ENCODE results near the gene EDN1. TPM values are rescaled to one million over a fixed set of nuclear protein-coding genes. Genes with fewer than 3 reads are reported as not detected.

Gene EDN1
- total RNA-seq, 6 donors from 2014 or later: 6.5 to 40.6 (median 18.6) TPM

DNA sequence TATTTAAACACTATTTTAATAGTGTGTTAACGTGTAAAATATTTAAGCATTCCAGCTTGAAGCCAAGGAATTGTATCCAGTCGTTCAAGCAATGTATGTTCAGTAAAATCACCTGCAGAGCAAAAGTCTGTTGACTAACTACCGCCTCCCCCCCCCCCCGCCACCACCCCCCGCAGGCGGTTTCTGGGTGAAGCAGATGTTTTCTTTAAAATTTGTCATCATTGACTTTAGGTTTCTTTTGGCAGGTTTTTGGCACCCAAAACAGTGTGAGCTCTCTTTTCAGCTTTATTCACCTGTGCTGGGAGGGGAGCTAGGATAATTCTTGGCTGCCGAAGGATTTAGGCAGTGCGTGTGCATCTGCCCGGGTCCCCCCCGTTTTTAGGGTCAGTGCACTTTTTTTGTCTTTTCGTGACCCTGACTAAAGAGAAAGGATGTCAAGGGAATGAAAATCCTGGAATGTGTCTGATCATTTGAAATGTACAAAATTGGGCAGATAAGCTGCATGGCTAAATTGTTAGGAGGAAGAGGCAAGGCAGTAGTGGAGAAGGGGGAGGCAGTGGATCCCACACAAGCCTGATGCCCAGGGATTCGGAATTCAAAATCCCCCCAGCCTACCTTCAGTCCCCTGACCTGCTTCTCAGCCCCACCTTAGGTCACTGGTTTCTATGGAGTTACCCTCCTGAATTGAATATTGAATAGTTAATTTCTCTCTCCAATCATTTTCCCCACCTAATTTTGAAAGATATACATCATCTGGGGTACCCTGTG, 1.1 kb downstream of the EDN1 start:
- TF ChIP-seq, protein P1, sequence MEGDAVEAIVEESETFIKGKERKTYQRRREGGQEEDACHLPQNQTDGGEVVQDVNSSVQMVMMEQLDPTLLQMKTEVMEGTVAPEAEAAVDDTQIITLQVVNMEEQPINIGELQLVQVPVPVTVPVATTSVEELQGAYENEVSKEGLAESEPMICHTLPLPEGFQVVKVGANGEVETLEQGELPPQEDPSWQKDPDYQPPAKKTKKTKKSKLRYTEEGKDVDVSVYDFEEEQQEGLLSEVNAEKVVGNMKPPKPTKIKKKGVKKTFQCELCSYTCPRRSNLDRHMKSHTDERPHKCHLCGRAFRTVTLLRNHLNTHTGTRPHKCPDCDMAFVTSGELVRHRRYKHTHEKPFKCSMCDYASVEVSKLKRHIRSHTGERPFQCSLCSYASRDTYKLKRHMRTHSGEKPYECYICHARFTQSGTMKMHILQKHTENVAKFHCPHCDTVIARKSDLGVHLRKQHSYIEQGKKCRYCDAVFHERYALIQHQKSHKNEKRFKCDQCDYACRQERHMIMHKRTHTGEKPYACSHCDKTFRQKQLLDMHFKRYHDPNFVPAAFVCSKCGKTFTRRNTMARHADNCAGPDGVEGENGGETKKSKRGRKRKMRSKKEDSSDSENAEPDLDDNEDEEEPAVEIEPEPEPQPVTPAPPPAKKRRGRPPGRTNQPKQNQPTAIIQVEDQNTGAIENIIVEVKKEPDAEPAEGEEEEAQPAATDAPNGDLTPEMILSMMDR (IDR thresholded peaks at IDR 0.05): no peak
- Histone ChIP-seq H3K36me3 (peaks cover 0 to 19% (median 0%) of the 10 kb centered on the region in 4 donors), H3K27me3 (no peaks in the 10 kb centered on the region), H3K27ac (peak overlapping the region; percentile 40 to 83 (median 80)), H3K4me1 (peaks cover 8 to 49% (median 12%) of the 10 kb centered on the region in 4 donors), H3K9me3 (no peaks in the 10 kb centered on the region), H3K4me3 (peak overlapping the region; percentile 25 to 55 (median 48))
- WGBS, 2 donors: 17 to 31% methylated on average over 12 of the region's 12 CpGs
- ATAC-seq (ENCODE audit: low FRiP score in 2 of 2): no peak
- no peak for DNase-seq

DNA sequence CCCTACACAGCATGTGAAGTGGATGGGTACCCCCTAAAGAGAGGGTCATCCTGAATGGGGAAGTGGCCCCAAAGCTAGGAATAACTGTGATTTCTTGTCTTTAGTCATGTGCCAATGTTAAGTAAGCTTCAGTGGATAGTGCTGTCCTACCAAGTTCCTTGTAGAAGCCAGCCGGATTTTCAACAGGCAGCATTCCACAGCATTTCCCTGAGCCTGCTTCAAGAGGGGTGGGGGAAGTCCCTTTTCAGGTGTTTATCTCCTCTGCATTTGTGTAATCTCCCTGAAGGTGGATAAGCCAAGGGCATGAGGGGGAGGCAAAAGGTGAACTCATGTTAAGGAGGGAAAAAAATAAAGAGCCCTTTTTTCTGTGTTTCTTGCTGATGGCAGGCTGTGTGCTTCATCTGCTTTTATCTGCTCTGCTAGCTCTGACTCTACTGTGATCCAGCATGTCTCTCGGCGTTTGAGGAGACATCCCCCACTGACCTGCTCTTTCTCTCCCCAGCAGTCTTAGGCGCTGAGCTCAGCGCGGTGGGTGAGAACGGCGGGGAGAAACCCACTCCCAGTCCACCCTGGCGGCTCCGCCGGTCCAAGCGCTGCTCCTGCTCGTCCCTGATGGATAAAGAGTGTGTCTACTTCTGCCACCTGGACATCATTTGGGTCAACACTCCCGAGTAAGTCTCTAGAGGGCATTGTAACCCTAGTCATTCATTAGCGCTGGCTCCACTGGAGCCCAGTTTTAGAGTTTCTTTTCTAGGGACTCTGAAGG, 1.9 kb downstream of the EDN1 start:
- ATAC-seq (ENCODE audit: low FRiP score in 2 of 2) (peak in 1 of 2 donors; percentile 17), DNase-seq (peak; percentile 61 to 67)
- TF ChIP-seq POLR2A (IDR thresholded peaks at IDR 0.05): no peak
- TF ChIP-seq POLR2AphosphoS5 (IDR thresholded peaks at IDR 0.05): peak in 1 of 2 donors; percentile 9
- peaks cover 0 to 22% (median 0%) of the 10 kb centered on the region in 4 donors for H3K36me3 ChIP-seq
- peak overlapping the region; percentile 5 to 55 (median 48) for H3K4me3 ChIP-seq
- H3K4me1 ChIP-seq: peaks cover 5 to 42% (median 9%) of the 10 kb centered on the region in 4 donors
- no peaks in the 10 kb centered on the region for H3K27me3 ChIP-seq
- no peaks in the 10 kb centered on the region for H3K9me3 ChIP-seq
- peak overlapping the region; percentile 40 to 83 (median 80) for H3K27ac ChIP-seq
- 34 to 41% methylated on average over 14 to 15 of the region's 15 CpGs for WGBS, 2 donors

DNA sequence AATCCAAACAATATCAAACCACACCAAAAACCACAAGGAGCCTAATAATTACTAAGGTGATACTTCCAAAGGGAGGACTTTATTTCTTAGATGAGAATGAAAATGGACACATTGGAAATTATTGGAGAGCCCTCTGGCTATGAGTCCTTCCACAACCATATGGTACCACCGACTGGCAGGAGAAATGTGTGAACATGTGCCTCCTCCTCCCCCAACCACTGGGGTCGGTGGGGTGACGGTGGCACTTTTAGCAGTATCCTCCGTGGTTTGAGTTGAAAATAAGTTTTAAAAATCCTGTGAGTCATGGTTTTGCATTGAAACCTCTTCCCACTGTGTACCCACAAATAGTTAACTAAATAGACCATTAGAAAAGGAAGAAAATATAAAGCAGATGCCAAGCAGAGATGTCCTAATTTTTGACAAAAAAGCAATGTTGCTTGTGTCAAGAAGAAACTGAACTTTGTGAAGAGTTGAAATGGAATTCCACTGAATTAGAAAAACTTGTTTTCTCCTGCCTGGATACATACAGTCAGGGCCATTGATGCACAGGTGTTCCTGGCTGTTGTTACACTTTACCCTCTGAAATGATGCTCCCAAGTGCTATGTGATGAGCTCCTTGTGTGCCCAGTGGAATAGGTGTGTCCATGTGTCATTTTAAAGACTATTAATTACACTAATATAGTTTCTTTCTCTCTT, 3.2 kb downstream of the EDN1 start:
- TF ChIP-seq POLR2AphosphoS5 (IDR thresholded peaks at IDR 0.05): no peak
- TF ChIP-seq, protein P1 (IDR thresholded peaks at IDR 0.05): no peak
- TF ChIP-seq POLR2A (IDR thresholded peaks at IDR 0.05): no peak
- no peak for TF ChIP-seq EP300 (IDR thresholded peaks at IDR 0.05)
- Histone ChIP-seq H3K27ac (peak overlapping the region; percentile 40 to 83 (median 80)), H3K4me3 (peak overlapping the region in 3 of 4 donors; percentile 42 to 55 (median 53)), H3K36me3 (peaks cover 0 to 22% (median 0%) of the 10 kb centered on the region in 4 donors), H3K27me3 (no peaks in the 10 kb centered on the region), H3K4me1 (peaks cover 5 to 33% (median 9%) of the 10 kb centered on the region in 4 donors), H3K9me3 (no peaks in the 10 kb centered on the region)
- ATAC-seq (ENCODE audit: low FRiP score in 2 of 2) (no peak), DNase-seq (no peak)
- WGBS, 2 donors: 35 to 57% methylated on average over 4 of the region's 4 CpGs

DNA sequence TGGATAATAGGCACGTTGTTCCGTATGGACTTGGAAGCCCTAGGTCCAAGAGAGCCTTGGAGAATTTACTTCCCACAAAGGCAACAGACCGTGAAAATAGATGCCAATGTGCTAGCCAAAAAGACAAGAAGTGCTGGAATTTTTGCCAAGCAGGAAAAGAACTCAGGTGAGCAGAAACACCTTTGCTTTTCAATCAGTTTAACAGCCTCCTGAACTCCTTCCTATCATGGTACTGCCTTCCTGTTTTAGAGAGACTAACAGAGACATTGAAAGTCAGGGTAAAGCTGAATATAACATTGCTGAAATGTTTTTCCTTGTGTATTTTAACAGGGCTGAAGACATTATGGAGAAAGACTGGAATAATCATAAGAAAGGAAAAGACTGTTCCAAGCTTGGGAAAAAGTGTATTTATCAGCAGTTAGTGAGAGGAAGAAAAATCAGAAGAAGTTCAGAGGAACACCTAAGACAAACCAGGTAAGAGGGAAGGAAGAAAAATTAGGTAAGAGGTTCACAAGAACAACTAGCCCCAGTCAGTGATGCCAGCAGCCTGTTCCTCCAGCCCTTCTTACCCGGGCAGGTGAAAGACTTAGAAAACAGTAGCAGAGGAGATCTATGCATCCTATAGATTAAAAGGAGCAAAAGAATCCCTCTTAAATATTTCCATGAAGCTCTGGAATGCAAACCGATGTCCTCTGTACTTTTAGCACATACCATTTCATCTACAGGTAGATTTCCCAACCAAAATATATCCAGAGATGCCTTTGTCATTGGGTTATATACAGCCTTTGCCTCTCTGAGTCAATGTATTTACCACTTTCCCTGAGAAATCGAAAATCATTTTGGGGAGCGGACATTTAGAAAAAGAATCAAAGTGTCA, 4.0 kb downstream of the EDN1 start:
- 62 to 63% methylated on average over 7 of the region's 7 CpGs for WGBS, 2 donors
- Histone ChIP-seq H3K36me3 (peaks cover 0 to 22% (median 0%) of the 10 kb centered on the region in 4 donors), H3K27me3 (no peaks in the 10 kb centered on the region), H3K9me3 (no peaks in the 10 kb centered on the region), H3K4me3 (peak overlapping the region in 2 of 4 donors; percentile 53 to 55), H3K27ac (peak overlapping the region in 3 of 4 donors; percentile 40 to 83 (median 80)), H3K4me1 (peaks cover 5 to 27% (median 7%) of the 10 kb centered on the region in 4 donors)
- ATAC-seq (ENCODE audit: low FRiP score in 2 of 2) (no peak), DNase-seq (no peak)
- TF ChIP-seq POLR2A (IDR thresholded peaks at IDR 0.05) (no peak), POLR2AphosphoS5 (IDR thresholded peaks at IDR 0.05) (no peak), EP300 (IDR thresholded peaks at IDR 0.05) (no peak)
- TF ChIP-seq, protein P1 (IDR thresholded peaks at IDR 0.05): no peak
